ENCODE data around the gene C5orf58.

Gene C5orf58, protein sequence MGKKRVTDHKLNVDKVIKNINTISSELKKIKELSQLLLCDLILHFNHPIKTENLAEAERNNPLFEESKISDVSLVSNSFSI

DNA sequence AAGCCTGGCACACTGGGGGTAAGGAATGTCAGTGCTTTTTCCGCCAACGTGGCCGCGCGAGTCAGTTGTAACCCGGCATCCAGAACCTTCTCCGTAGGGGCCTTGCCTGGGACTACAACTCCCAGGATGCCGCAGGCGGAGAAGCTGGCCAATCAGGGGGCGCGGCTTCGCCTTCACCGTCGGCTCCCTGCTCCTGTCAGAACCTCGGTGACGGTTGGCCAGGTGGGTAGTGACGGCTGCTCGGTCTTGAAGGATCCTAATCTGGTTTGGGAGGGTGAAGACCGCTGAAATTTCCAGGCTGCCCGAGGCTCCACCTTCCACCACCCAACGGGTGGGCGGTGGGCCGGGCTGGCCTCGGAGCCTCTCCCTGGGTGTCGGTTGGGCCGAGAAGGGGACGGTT, at the start of gene C5orf58:
Gene C5orf58 (plus strand): TSS at position 200 of the 400 bp plus-strand sequence. CDS start 1,992 bp downstream, outside the sequence.
- peak in 1 of 3 donors; percentile 15 for DNase-seq

DNA sequence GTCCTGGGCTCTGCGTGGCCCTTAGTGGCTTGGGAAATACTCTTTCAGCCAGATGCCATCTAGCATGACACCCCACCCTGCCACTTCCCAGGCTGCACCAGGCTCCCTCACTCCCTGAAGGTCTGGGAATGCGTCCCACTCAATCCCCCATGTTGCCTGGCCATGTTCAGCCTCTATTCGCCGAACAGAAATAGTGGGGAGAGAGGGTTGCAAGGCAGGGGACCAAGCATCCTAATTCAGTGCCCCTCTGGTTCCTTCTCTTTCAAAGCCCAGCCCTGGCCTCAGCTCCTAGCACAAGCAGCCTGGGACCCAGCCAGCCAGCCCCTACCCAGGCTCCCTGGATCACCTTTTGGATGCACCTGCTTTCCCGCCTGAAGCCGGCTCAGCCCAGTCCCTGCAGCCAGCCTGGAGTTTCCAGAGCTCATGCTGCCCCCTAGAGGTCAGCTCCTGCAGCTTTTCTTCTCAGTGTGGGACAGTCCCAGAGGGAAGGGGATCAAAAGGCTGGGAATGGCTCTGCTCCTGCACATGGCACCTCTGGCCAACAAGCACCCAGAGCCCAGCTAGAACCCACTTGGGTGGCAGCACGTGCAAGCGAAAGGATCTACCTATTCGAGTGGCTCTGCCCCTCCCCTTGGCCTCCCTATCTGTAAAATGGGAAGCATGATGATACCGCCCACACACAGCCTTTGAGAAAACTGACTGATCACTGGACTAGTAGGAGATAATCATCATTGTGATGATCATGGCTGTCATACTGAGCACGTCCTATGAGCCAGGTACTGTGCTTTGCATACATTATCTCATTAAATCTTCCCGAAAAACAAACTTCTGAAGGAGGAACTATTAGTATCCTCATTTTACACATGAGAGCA, 48.7 kb upstream of the C5orf58 start:
- peak; percentile 72 to 77 (median 77) for DNase-seq

DNA sequence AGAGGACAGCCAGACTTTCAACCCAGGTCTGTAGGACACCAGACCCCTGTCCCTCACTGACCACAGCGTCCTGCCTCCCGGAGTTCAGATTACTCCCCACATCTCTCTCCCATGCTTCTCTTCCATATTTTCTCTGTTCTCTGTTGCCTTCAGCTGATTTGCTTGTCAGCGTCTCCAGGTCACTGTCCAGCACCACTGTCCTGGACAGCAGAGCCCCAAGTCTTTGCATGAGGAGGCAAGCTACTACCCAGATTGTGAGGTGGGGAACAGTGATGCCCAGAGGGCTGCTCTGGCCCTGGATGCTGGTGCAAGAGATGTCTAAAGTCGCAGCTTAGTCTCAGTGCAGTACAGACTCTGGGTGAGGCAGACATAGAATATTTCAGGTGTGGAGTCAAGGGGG, 48.0 kb upstream of the C5orf58 start:
- no peak for DNase-seq

DNA sequence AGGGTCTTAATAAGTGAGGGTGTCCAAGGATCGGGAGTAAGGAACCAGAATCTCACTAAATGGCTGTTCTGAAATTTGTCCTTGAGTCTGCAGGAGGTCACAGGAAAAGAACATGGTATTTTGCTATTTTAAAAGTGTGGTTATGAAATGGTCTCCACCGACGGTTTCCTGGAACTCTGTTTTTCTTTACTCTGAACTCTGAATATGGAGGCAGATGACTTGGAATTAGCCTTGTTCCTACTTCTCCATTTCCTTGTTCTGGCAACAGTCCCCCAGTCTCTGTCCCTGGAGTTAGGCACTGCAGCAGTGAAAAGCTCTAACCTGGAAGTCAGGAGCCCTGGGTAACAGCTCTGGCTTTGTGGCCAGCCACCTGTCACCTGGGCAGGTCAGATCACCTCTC, 46.6 kb upstream of the C5orf58 start:
- DNase-seq = peak; percentile 27 to 41 (median 33)

DNA sequence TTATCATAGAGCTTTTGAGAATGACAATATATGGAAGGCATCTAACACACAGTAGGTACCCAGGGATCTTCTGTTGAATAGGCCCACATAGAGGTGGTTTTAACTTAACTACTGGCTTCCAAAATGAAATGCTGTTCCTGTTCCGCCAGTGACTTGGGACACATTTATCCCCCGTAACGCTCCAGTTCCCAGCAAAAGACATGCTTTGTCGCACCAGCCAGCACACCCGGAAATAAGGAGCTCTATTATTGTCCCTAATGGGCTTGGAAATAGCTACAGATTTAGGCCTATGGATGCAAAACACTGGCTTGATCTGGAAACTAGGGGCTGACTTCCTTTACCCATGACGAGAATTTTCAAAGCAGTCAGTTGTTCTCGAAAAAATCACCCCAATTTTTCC, 45.9 kb upstream of the C5orf58 start:
- no peak for DNase-seq

DNA sequence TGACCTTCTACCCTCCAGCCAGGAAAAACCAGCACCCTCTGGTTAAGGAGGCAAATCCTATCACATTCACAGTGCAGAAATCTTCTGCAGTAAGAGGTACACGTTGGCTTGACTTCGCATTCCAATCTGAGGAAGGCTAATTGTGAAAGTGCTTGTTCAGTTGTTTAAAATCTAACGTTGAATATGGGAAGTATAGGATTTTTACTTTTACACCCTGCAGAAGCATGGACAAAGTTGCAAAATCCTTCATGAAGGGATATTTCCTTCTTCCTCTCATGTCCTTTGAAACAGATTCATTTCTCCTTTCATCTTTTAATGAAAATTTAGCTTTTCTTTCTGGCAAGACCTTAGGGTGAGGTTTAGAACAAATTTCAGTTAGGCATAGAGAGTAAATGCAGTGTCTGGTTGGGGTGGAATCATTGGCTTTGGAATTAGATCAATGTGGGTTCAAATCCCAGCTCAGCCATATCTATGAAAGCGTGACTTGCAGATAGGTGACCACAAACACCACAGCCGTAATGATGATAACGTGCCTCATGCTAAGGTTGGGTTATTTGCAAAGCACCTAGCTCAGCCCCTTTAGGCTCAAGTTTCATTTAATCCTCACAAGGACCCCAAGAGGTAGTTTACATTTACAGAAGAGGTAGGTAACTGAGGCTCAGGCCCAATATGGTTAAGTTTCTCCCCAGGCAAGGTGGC, 42.2 kb upstream of the C5orf58 start:
- DNase-seq = peak; percentile 17 to 49 (median 38)

DNA sequence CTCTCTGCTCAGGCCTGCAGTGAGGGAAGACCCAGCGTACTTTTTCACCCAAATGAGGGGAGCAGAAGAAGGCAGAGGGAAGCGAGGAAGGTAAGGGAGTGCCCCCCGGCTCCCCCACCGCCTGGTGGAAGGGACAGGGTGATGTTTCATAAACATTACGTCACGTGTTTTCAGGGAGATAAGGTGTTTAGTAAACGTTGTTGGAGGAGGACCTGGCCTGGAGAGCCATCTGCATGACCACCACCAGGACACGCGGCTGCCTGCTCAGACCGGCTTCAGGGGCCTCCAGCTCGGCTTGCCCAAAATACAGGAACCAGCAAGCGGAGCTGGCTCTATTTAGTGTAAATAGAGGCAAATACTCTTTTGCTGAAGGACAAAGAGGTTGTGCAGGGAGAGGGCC, 40.0 kb upstream of the C5orf58 start:
- DNase-seq = no peak

DNA sequence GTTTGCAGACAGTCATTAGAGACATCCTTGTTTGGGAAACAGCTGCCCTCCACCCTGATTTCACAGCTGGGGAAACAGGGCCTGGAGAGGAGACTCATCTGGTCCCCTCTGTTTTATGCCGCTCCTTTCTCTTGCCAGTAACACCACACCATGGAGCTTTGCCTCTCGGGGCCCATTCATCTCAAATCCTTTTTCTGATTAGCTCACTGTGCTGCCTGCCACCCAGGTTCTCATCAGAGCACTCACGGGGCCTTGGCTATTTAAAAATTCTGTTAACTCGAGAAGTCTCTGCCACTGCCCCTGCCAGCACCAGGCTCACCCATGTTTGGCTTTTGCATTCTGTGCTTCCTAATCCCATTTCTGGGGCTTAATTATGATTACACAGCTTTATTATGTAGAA, 36.8 kb upstream of the C5orf58 start:
- no peak for DNase-seq

DNA sequence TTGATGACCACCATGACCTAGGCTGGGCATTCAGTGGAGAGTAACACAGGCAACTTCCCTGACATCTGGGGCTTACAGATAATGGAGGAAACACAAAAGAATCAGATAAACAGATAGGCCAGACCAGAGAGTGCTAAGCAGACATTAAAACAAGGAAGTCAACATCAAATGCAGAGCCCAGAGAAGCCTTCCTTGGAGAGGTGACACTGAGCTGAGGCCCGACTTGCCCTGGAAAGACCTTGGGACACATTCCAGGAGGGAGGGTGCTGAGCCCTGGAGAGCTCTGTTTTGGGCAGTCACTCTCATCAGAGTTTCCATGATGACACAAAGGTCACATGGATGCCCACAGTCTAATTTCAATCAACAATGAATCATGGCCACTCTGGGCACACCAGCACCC, 31.9 kb upstream of the C5orf58 start:
- peak; percentile 47 to 62 (median 54) for DNase-seq

DNA sequence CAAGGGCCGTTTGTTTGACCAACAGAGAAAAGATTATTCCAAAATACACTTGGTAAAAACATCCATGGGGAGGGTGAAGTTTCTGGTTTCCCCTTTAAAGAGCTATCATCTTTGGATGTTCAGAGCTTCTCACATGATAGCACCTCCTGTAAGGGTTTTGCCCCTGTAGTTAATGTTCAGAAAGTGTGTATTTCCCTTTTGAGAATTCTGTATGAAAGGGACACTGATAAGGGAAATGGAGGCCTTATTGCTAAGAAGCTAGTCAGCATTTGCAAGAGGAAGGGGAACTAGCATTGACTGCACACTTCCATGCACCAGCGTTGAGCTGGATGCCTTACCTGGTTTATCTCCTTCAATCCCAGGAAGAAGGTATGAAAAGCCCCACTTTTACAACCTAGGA, 31.5 kb upstream of the C5orf58 start:
- peak; percentile 24 to 25 (median 24) for DNase-seq

DNA sequence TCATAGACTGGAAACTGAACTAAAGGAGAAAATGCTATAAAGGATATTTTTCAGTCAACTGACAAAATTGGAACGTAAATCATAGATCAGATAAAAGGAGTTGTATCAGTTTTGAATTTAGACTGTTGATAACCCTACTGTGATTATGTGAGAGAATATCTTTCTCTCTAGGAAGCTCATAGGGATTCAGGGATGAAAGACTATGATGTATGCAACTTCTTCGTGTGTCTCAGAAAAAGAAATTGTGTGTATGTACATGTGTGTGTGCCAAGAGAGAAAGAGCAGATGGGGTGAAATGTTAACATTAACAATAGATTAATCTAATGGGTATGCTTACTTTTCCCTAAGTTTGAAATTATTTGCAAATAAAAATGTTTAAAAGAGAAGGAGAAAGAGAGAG, 30.7 kb upstream of the C5orf58 start:
- no peak for DNase-seq

DNA sequence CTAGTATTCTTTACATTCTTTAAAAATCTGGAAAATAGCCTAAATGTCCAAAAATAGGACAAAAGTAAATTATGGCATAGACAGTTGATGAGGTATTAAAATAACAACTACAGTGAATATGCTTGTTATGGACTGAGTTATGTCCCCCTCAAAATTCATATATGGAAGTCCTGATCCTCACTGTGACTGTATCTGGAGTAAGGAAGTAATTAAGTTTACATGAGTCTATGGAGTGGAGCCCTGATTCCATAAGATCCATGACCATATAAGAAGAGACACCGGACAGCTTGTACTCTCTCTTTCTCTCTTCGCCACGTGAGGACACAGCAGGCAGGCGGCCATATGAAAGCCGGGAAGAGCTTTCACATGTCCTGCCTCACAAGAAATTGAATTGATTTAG, 28.6 kb upstream of the C5orf58 start:
- no peak for DNase-seq

DNA sequence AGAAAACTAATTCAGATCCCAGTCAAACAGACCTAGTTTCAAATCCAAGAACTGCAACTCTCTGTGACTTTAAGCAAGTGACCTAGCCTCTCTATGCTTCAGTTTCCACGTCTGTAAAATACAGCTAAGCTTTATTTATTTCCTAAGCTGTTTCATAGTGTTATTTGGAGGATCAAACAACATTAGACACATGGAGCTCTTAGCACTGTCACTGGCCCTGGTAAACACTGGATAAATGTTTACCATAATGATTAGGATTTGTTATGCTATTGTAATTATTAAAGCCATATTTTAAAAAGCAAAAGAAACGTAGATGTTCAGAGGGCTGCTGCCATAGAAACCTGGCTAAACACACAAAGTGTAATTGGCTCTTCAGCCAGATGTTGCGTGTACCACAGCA, 26.6 kb upstream of the C5orf58 start:
- DNase-seq = no peak

DNA sequence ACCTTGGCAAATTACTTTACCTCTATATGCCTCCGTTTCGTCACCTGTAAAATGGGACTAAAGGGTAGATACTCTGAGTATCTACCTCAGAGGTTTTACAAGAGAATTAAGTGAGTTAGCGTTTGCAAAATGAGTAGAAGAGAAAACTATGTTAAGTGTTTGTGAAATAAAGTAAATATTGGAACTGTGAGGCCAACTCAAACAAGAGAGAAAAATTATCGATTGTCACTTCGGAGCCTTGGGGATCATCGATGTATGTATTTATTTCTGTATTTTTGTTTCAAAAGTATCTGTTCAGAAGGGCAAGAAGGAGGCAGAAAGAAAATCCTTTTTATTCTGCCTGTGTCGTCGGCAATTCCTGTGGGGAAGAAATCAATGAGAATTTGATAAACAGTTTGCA, 25.8 kb upstream of the C5orf58 start:
- no peak for DNase-seq

DNA sequence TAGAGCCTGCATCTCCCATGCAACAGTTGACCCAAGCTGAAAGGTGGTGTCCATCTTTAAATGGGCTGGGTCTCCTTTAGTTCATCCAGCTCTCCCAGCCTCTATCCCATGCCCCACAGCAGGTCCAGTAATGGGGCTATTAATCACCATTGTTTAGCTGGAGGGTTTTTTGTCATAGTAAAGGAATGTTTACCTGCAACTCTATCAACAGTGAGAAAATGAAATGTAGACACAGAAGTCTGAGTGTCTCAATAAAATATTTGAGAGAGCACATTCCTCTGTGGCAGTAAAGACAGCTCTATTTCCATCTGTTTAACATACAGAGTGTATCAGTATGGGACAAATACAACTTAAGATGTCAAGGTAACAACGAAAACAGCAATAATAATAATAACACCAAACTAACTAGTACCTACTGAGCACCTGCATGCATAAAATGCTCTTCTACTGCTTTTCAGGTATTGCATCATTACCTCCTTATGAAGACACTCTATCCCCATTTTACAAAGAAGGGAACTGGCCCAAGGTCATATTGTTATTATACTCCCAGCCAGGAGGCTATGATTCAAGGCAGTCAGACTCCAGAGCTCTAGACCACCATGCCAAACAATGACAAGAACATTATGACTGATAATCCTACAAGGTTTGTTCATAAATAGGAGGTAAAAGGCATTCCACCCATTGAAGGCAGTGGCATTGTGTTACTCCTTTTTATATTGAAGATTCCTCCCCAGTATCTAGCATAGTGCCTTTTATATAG, 21.0 kb upstream of the C5orf58 start:
- no peak for DNase-seq

DNA sequence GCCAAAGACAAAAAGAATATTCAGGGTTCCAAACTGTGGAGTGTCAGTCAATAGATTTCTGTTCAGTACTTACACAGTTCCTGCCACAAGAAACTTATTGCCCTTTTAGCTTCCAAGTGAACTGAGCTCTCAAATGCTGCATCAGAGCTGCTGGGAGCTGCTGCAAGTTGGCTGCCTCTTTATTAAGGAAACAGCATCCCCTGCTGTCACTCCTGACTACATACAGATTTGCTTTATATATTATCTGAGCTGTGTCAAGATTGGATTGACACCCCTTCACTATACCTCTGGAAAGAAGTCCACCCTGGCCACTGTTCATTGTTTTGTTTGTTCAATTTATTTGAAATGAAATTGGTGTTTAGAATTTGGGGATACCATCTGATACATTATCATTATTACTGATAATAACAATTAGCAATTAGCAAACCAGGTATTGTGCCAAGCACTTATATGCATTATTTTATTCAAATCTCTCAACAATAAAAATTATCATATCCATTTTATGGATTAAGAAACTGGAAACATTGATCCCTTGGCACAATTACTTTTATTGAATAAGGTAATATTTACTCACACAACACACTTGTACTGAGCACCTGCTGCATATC, 16.4 kb upstream of the C5orf58 start:
- peak; percentile 67 to 78 (median 75) for DNase-seq

DNA sequence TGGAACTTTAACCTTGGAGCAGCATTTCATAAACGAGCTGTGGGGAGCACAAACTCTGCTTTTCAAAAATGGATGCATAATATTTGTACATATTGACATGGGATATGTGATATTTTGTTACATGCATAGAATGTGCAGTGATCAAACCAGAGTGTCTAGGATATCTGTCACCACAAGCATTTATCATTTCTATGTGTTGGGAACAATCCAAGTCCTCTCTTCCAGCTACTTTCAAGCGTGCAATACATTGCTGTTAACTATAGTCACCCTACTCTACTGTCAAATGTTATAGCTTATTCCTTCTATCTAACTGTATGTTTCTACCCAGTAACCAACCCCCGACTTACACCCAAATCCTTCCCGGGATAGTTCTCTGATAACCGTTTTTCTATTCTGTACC, 15.0 kb upstream of the C5orf58 start:
- no peak for DNase-seq

DNA sequence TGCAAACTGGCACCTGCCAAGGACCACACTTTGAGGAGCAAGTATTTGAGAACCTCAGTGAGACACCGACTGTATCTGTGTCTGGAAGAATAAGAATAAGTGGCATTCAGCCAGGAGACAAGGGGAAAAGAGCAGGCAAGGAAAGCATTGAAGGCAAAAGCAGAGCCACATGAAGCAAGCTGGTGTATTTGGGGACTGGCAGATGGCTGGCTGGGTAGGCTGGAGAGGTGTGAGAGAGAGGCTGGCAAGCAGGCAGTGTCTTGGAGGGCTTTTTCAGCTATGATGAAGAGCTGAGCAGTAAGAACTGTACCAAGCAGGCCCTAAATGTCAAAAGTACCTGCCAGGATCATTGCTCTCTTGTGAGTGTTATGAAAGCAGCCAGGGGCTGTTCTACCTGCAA, 14.1 kb upstream of the C5orf58 start:
- no peak for DNase-seq

DNA sequence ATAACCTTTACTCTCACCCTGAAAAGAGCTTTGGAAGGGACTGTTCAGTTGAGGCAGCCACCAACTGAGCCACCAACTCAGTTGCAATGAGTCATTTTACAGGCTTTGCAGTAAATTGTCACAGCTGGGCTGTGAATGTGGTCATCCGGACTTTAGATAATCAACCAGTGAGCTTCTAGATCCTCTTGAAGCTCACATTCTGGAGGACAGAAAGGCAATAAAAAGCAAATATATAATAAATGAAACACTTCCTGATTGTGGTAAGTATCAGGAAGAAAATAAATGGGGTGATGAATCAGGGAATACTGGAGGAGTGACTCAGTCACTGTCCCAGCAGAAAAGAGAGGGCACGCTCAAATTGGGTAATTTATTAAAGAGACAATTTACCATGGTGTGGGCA, 13.2 kb upstream of the C5orf58 start:
- peak; percentile 41 to 69 (median 66) for DNase-seq

DNA sequence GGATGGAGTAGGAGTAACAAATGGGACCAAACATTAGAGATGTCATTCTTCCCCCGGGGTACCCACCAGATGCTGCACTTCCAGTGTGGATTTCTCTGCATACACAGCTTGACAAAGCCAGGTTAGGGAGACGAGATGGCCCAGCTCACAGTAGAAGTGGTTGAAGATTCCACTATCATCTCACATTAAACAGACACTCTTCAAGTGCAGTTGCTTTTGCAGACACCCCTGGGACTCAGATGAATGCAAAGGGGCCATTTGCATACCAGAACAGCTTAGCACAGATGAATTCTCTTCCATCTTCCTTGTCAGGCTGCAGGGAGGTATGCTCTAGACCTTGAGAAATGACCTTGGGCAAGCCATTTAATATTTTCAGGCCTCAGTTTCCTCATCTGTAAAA, 12.6 kb upstream of the C5orf58 start:
- no peak for DNase-seq

DNA sequence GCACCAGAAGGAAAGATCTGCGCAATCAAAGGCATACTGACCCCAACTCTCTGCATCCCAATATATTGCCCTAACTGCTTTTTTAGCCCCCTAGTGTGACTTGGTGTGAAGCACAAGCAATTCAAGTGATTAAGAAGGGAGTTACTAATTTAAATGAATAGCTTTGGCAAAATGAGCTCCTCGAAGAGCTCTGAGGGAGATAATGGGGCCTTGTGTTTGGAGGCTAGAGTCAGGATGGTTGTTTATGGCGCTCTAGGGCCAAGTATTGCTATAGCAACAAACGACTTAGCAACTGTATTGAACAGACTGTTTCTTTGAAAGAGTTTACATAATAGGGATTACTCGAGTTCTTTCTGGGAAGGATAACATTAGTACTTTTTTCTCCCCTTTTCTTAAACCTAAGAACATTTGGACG, 11.5 kb upstream of the C5orf58 start:
- no peak for DNase-seq

DNA sequence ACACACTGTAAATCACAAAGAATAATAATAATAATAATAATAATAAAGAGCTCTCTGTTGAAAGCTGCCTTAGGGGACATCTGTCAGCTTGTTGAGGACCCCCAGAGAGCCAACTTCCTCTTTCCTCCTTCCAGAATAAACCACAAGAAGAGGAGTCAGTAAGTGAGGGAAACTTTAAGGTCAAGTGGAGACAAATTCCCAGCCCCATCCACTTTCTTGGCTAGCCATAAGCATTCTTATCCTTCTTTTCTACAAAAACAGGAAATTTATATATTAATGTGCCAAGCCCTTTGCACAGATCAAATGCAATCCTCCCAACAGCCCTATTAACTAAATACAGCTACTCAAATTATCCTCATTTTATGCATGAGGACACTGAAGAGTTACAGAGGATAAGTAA, 9.4 kb upstream of the C5orf58 start:
- DNase-seq = no peak

DNA sequence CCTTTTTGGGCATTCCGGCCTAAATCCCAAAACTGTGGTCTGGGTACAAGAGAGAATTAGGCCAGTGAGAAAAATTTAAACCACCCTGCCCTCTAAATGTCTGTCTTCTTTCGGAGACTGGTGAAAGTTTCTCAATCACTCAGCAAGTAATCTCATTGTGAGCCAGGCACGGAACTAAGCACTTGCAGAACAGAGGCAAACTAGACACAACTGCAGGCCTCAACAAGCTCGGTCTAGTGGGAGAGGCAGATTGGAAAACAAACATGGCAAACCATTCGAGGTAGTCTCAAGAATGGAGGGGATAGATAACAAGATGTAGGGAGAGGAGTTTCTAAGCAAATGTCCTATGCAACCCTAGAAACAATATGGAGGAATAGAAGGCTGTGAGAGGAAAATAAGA, 8.9 kb upstream of the C5orf58 start:
- DNase-seq = no peak
